B cell (primary cell): ENCODE data around the gene TRIP13. TPM values are rescaled to one million over a fixed set of nuclear protein-coding genes. Genes with fewer than 3 reads are reported as not detected.

Experiments
- ATAC-seq: fragments of 200-7000 bp; cut with Tn5 transposase; one replicate; pipeline ENCODE4 v1.10.0; 2021; ENCODE audit warnings: low read depth, mild to moderate bottlenecking, moderate number of reproducible peaks, moderate library complexity
- CTCF ChIA-PET: fragments of 350-600 bp; sonication (Branson Sonifier 250); formaldehyde crosslinking; loops from one replicate; lab custom pipeline; 2021; ENCODE audit warnings: antibody characterized with exemption, inconsistent platforms; lab: Charles Lee
- POLR2A ChIA-PET: fragments of 350-600 bp; sonication (Branson Sonifier 250); formaldehyde crosslinking; loops from one replicate; lab custom pipeline; 2021; ENCODE audit warnings: antibody characterized with exemption; lab: Charles Lee
- DNase-seq: peaks from one replicate; pipeline ENCODE4 v3.0.0; 2013
- H2AFZ ChIP-seq: 2 replicates; pipeline ENCODE4 v1.6.1; 2012; ENCODE audit warnings: mild to moderate bottlenecking, low read depth, low read length; ENCODE audit not compliant: insufficient read depth, poor library complexity, severe bottlenecking
- H3K27ac ChIP-seq, 2 donors: 1 replicate in 1 of 2; 2 replicates in 1 of 2; pipeline ENCODE4 v1.5.1; 2012 to 2013; ENCODE audit warnings: low read length in 2 of 2, mild to moderate bottlenecking in 2 of 2, moderate library complexity in 1 of 2
- H3K27me3 ChIP-seq, 4 experiments: fragments of 200-600 bp in 1 of 4; sonication (generic) in 1 of 4; replicated peaks in 1 of 4; 1 replicate in 2 of 4; 2 replicates in 2 of 4; pipeline versions ENCODE4 v1.6.1 to v1.7.0; 2013 to 2016; ENCODE audit warnings: low read length in 3 of 4, mild to moderate bottlenecking in 2 of 4, mixed read lengths in 1 of 4, moderate library complexity in 1 of 4; ENCODE audit not compliant: insufficient read depth in 4 of 4, control insufficient read depth in 3 of 4; ENCODE audit errors: control extremely low read depth in 1 of 4
- H3K36me3 ChIP-seq, 2 experiments: replicated peaks in 1 of 2; 1 replicate in 1 of 2; 2 replicates in 1 of 2; pipeline versions ENCODE4 v1.6.1 to v1.7.1; 2013; ENCODE audit warnings: low read length in 1 of 2; ENCODE audit not compliant: insufficient read depth in 2 of 2, control insufficient read depth in 1 of 2; ENCODE audit errors: control extremely low read depth in 1 of 2, extremely low read depth in 1 of 2
- H3K4me1 ChIP-seq, 2 donors: fragments of 200-600 bp in 1 of 2; sonication (generic) in 1 of 2; 1 replicate in 1 of 2; 2 replicates in 1 of 2; pipeline versions ENCODE4 v1.5.1 to v1.6.1; 2013 to 2017; ENCODE audit warnings: low read length in 2 of 2; ENCODE audit not compliant: control insufficient read depth in 2 of 2, insufficient read depth in 2 of 2
- H3K4me2 ChIP-seq: replicated peaks from 2 replicates; pipeline ENCODE3; 2012; ENCODE audit warnings: mild to moderate bottlenecking, low read depth, low read length; ENCODE audit not compliant: poor library complexity, severe bottlenecking
- H3K4me3 ChIP-seq, 5 experiments: fragments of 200-600 bp in 1 of 5; sonication (generic) in 1 of 5; 1 replicate in 3 of 5; 2 replicates in 2 of 5; pipeline versions ENCODE4 v1.5.1 to v1.7.0; 2011 to 2016; ENCODE audit warnings: low read length in 4 of 5, mild to moderate bottlenecking in 4 of 5, low read depth in 2 of 5, control low read depth in 1 of 5, moderate library complexity in 1 of 5; ENCODE audit not compliant: insufficient read depth in 1 of 5; ENCODE audit errors: control extremely low read depth in 1 of 5, extremely low read depth in 1 of 5
- H3K79me2 ChIP-seq: fragments of 200-600 bp; sonication (generic); one replicate; pipeline ENCODE4 v1.6.0; 2016; ENCODE audit warnings: low read length; ENCODE audit not compliant: control insufficient read depth, insufficient read depth
- H3K9ac ChIP-seq: fragments of 200-600 bp; sonication (generic); 2 replicates; pipeline ENCODE4 v1.6.1; 2017; ENCODE audit warnings: mild to moderate bottlenecking, low read length, moderate library complexity
- H3K9me3 ChIP-seq, 3 donors: one replicate each; pipeline versions ENCODE4 v1.6.1 to v1.7.1; 2013; ENCODE audit warnings: low read length in 2 of 3; ENCODE audit not compliant: control insufficient read depth in 2 of 3, insufficient read depth in 1 of 3; ENCODE audit errors: control extremely low read depth in 1 of 3
- H4K20me1 ChIP-seq: 2 replicates; pipeline ENCODE4 v1.6.0; 2012; ENCODE audit warnings: mild to moderate bottlenecking, low read length; ENCODE audit not compliant: insufficient read depth, control insufficient read depth, poor library complexity, severe bottlenecking
- H3K27ac Mint-ChIP-seq: one replicate; pipeline ENCODE4 v1.8.0; 2021; ENCODE audit warnings: mixed read lengths
- H3K27me3 Mint-ChIP-seq: one replicate; pipeline ENCODE4 v1.8.0; 2021; ENCODE audit warnings: mixed read lengths
- H3K4me1 Mint-ChIP-seq: one replicate; pipeline ENCODE4 v1.8.0; 2021; ENCODE audit warnings: mixed read lengths
- H3K4me3 Mint-ChIP-seq: one replicate; pipeline ENCODE4 v1.8.0; 2021; ENCODE audit warnings: mixed read lengths
- H3K9me3 Mint-ChIP-seq: one replicate; pipeline ENCODE4 v1.8.0; 2022; ENCODE audit warnings: mixed read lengths; ENCODE audit not compliant: insufficient read depth
- CTCF ChIP-seq: fragments of 200-600 bp; IDR thresholded peaks from one replicate; pipeline ENCODE4 v1.8.0; 2022; ENCODE audit warnings: antibody characterized with exemption, mild to moderate bottlenecking
- EZH2 ChIP-seq: IDR thresholded peaks from 2 replicates; pipeline ENCODE4 v1.6.1; 2012; ENCODE audit warnings: borderline replicate concordance, low read depth, mild to moderate bottlenecking, moderate library complexity, low read length; ENCODE audit not compliant: insufficient read depth, poor library complexity, severe bottlenecking
- WGBS: methylation state at CpG from one replicate; pipeline ENCODE4 v1.1.5; 2013; ENCODE audit warnings: missing lambda C conversion rate; ENCODE audit not compliant: insufficient coverage; 5-methylcytosine and 5-hydroxymethylcytosine counted together
- intact Hi-C: fragments of 100-400 bp; cut with micrococcal nuclease; formaldehyde crosslinking; loops from one replicate; pipeline ENCODE4 v1.10.0; 2022
- polyA plus RNA-seq: library from polyadenylated mRNA; depleted of rRNA; stranded (reverse); fragments of >200 nt; gene quantifications from 2 replicates; pipeline ENCODE4 v1.2.3, GENCODE V29; 2012
- total RNA-seq, 2 donors: library from RNA; stranded (reverse); fragments of 120-200 nt in 1 of 2; gene quantifications; 1 replicate in 1 of 2; 2 replicates in 1 of 2; pipeline versions ENCODE4 v1.2.3 to v1.2.4, GENCODE V29; 2013 to 2022

Gene TRIP13
- total and polyA plus RNA-seq, 2 donors (not counting 1 experiment from before 2014, with no cell fraction given): 0.63 to 1.1 TPM

GRCh38 chr5:884345-885126 lies 8.1 kb upstream of the TRIP13 start:
- Histone ChIP-seq H3K4me2 (no peak overlapping the region), H3K36me3 (peaks cover 3 to 86% of the 10 kb centered on the region in 2 experiments), H4K20me1 (peaks cover 46% of the 10 kb centered on the region), H3K27ac (no peak overlapping the region), H3K27me3 (no peaks in the 10 kb centered on the region), H2AFZ (no peak overlapping the region), H3K4me3 (no peak overlapping the region), H3K79me2 (peaks cover 34% of the 10 kb centered on the region), H3K9me3 (peaks cover 0 to 9% (median 0%) of the 10 kb centered on the region in 3 donors), H3K9ac (no peak overlapping the region), H3K4me1 (no peaks in the 10 kb centered on the region)
- intact Hi-C loops: no loop called here
- Mint-ChIP-seq H3K9me3 (no peaks in the 10 kb centered on the region), H3K4me1 (peaks cover 5% of the 10 kb centered on the region), H3K27me3 (no peaks in the 10 kb centered on the region), H3K4me3 (no peak overlapping the region), H3K27ac (no peak overlapping the region)
- DNase-seq: no peak
- no peak for ATAC-seq
- WGBS: 97% methylated on average over 16 of the region's 16 CpGs
- ChIA-PET CTCF (no interaction called here), POLR2A (no interaction called here)
- TF ChIP-seq EZH2 (no peak), CTCF (no peak)

- H3K36me3 ChIP-seq: peaks cover 3 to 91% of the 10 kb centered on the region in 2 experiments
- no peak overlapping the region for H3K9ac ChIP-seq
- no peak overlapping the region for H3K4me2 ChIP-seq
- H3K4me3 ChIP-seq: no peak overlapping the region
- intact Hi-C loops: no loop called here
- no peaks in the 10 kb centered on the region for H3K27me3 Mint-ChIP-seq
- WGBS: 97% methylated on average over 18 of the region's 18 CpGs
- H3K4me3 Mint-ChIP-seq: no peak overlapping the region
- no peaks in the 10 kb centered on the region for H3K27me3 ChIP-seq
- no peak overlapping the region for H3K27ac ChIP-seq
- peaks cover 46% of the 10 kb centered on the region for H4K20me1 ChIP-seq
- no peak overlapping the region for H3K27ac Mint-ChIP-seq
- POLR2A ChIA-PET: no interaction called here
- no peaks in the 10 kb centered on the region for H3K9me3 Mint-ChIP-seq
- CTCF ChIA-PET: no interaction called here
- H3K4me1 ChIP-seq: no peaks in the 10 kb centered on the region
- peaks cover 5% of the 10 kb centered on the region for H3K4me1 Mint-ChIP-seq
- TF ChIP-seq CTCF (no peak), EZH2 (no peak)
- H3K79me2 ChIP-seq: peaks cover 39% of the 10 kb centered on the region
- H2AFZ ChIP-seq: no peak overlapping the region
- ATAC-seq (no peak), DNase-seq (no peak)
- H3K9me3 ChIP-seq: peaks cover 0 to 9% (median 0%) of the 10 kb centered on the region in 3 donors
Observed at GRCh38 chr5:885127-885442, 7.6 kb upstream of the TRIP13 start.
